GM19324 (cell line): Measurements from ENCODE around the gene TRPC5OS.

Experiments
- ATAC-seq: cut with Tn5 transposase; IDR thresholded peaks from one replicate; pipeline ENCODE4 v1.9.1; 2021; ENCODE audit warnings: mild to moderate bottlenecking, moderate library complexity; ENCODE audit not compliant: unreplicated experiment, low FRiP score

Gene TRPC5OS

DNA sequence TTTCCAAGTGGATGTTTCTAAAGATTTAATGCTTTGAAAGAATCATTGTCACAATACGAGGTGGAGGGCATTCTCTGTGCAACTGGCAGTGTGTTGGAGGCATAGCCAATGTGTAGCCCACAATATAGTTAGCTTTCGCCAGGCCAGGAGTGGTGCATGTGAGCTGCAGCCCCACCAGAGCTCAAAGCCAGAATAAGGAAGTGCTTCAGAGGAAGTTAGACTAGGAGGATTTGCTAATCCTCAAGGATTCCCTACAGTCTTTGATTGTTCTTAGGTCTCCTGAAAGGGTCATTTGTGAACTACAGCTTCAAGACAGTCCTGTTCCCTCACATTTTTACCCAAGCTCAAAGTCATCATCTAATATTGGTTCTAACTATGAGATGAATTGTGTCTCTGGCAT lies 16.4 kb downstream of the TRPC5OS start:
- ATAC-seq = no peak

- ATAC-seq = no peak
These were observed 20.2 kb downstream of the TRPC5OS start for GRCh38 chrX:111896148-111896547.

DNA sequence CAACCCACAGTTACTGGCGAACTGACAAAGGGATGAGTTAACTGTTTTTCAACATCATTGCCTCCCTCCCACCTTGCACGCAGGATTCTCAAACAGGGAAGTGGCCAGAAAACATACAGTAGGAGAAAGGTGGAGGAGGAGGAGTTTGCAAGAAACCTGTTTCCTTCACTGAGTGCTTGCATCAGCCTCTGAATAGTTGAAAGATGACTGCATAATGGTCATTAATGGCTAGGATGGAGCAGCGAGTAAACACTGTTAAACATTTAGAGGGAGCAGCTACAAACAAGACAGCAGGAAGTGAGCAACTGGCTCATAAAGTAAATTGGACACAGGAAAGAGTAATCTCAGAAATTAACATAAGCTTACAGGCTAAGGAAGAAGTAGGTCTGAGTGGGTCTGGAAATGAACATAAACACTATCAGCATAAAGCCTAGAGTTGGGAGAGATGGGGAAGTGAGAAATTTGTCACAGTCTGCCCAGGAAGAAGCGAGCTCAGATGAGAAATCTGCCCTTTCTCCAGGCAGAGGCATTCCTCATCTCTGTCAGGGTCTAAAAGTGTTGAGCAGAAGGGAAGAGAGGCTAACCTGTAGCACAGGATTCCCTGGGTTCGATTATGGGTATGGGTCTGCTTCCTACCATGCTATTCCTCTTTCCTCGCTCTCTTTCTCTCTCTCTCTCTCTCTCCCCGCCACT lies 38.6 kb downstream of the TRPC5OS start:
- ATAC-seq = no peak

DNA sequence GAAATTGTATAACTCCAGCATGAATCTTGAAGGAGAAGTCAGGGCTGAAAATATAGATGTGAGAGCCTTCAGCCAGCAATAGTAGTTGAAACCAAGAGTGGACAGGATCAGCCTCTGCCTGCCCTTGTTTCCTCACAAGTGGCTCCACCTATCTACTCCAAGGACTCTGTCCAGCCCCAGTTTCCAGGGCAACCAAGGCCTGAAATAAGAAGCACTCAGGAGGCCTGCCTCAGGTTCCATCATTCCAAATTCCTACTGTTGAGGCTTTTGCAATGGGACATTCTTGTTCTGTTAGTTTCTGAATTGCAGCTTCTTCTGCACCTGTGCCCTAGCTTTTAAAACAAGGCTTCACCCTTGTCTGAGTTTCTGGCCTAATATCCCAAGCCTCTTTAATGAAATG lies 41.6 kb downstream of the TRPC5OS start:
- ATAC-seq = no peak

DNA sequence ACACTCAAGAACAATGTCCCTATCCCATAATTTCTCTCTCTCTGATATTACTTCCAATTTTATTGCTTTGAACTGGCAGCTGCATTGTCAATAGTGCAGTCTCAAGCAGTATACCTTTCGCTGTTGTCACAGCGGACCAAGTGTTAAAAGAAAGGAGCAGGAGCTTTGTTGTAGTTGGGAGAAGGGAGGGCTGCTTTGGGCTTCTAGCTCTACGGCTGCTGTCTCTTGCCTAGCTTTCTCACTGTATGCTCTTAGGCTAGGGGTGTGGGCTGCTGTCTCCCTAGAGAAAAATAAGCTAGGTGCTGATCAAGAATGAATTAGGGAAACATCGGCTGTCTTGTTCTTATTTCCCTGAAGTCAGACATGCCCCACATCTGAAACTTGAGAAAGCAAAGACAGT lies 52.5 kb downstream of the TRPC5OS start:
- ATAC-seq = no peak
